HG02970 (cell line): ENCODE measurements around the gene CA14.
"Not testable (repeated sequence)": the region's sequence is repeated elsewhere in the genome, so short reads cannot be mapped to it uniquely, and the experiment has no call there.

ENCODE experiments used
- ATAC-seq: cut with Tn5 transposase; IDR thresholded peaks from one replicate; pipeline ENCODE4 v1.9.1; 2021; ENCODE audit warnings: mild to moderate bottlenecking, moderate library complexity, moderate number of reproducible peaks; ENCODE audit not compliant: unreplicated experiment, low FRiP score

The CA14 gene

DNA sequence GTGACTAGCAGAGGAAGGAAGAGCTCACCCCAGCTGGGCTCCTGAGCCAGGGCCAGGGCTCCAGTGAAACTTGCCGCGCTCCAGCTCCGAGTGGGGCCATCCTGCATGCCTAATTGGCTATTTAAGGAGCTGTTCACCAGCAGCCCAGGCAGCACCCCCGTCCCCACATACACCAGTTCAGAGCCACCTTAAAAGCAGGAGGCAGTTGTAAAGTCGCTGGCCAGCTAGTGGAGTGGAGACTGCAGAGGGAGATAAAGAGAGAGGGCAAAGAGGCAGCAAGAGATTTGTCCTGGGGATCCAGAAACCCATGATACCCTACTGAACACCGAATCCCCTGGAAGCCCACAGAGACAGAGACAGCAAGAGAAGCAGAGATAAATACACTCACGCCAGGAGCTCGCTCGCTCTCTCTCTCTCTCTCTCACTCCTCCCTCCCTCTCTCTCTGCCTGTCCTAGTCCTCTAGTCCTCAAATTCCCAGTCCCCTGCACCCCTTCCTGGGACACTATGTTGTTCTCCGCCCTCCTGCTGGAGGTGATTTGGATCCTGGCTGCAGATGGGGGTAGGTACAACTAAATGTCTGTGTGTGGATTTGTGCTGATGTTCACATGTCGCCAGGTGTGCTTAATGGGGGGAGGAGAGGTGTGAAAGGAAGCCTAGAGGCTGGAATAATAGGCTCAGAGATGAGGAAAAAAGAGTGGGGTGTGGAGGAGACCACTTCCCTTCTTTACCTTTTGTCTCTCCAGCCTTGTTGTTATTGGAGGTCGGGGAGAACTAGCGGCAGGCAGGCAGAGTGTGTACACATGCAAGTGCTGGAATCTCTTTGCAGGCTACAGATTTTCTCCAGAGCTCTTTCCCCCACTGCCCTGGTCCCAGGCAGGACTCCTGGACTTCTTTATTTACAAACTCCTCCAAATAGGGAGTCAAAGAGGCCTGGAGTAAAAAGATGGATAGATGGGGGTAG is at the start of gene CA14:
TSS of gene CA14 (plus strand) at position 151 of the 962 bp plus-strand sequence. CDS start at position 506, 355 bp downstream.
- ATAC-seq, result no peak

DNA sequence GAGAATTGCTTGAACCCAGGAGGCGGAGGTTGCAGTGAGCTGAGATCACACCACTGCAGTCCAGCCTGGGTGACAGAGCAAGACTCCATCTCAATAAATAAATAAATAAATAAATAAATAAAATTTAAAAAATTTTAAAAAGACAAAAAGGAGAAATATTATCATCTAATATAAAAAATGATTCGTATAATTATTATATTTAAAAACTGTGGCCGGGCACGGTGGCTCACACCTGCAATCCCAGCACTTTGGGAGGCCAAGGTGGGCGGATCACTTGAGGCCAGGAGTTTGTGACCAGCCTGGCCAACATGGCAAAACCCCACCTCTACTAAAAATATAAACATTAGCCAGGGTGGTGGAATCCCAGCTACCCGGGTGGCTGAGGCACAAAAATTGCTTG is 49.1 kb upstream of the CA14 start:
- not testable (repeated sequence) for ATAC-seq

DNA sequence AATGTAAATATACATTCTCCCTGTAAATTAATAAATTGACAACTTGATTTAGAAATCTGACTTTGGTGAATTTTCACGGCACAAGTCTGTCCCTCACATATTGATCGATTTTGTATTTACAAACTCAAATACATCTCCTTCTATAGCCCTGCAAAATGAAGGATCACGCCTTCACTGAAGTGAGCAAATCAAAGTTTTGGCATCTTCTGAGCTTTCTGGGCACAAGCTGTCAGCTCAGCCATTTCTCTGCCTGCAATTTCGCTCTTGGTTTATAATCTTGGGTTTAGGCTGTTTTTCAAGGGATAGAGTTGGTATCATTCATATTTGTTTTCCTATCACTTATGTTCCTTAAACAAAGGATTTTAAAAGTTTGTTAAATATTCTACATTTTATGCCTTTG is 47.5 kb upstream of the CA14 start:
- no peak for ATAC-seq

DNA sequence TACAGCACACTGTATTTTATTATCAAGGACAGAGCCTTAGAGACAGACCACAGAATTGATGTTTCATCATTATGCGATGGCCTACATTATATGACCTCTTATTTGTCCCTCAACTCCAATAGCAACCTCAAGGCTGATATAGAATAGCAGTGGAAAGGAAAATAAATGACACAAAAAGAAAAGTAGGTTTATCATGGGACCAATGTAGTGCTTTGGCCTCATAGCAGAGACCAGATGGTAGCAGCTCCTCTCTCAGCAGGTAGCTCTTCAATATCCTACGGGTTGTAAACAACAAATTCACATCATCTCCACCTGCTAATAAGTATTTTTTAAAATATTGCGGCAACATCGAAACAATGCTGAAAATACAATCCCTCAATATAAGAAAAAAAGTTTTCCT is 46.9 kb upstream of the CA14 start:
- ATAC-seq, result no peak

DNA sequence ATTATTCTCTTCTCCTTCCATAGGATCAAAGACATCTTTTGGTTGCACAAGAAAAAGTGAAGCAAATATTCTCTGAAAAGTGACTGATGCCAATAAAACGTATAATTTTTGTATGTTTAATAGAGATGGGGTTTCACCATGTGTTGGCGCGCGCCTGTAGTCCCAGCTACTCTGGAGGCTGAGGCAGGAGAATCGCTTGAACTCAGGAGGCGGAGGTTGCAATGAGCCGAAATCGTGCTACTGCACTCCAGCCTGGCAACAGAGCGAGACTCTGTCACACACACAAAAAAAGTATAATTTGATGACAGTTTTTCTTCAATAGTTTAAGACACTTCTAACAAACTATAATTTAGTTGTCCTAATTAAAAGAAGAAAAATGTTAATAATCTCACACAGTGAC is 45.5 kb upstream of the CA14 start:
- ATAC-seq, result no peak

DNA sequence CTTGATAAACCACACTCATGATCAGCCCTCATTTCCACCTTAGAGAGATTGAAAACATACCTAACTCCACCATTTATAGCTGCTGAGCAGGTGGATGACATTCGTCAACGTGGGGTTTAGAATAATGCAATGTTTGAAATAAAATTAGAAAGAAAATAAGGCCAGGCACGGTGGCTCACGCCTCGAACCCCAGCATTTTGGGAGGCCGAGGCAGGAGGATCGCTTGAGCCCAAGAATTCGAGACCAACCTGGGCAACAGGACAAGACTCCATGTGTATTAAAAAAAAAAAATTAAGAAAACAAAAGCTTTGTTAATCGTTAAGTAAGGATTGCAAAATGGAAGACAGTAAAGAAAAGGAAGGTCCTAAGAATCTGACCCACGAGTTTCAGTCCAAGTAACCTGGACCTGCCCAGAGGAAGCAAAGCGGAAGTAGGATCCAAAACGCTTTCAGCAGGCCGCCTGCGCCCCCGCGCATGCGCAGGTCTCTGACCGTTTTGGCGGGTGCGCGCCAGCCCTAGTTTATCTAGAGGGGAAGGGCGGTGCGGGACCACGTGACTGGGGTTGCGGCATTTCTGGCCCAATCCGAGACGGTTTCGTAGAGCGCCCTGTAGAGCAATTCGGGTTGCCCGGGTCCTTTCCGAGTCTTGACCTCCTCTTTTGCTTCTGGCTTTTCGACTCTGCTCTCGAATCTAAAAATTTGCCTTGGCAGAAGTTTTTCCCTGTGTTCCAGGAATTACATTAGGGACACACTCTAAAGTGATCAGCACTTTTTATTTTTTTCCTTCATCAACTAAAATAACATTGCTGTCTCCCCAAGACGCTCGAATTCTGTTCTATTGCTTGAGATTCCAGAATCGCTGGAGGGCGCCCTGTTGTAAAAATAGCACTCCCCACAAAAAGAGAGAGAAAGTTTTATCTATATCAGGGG is 44.1 kb upstream of the CA14 start:
- ATAC-seq, result peak; percentile 86

DNA sequence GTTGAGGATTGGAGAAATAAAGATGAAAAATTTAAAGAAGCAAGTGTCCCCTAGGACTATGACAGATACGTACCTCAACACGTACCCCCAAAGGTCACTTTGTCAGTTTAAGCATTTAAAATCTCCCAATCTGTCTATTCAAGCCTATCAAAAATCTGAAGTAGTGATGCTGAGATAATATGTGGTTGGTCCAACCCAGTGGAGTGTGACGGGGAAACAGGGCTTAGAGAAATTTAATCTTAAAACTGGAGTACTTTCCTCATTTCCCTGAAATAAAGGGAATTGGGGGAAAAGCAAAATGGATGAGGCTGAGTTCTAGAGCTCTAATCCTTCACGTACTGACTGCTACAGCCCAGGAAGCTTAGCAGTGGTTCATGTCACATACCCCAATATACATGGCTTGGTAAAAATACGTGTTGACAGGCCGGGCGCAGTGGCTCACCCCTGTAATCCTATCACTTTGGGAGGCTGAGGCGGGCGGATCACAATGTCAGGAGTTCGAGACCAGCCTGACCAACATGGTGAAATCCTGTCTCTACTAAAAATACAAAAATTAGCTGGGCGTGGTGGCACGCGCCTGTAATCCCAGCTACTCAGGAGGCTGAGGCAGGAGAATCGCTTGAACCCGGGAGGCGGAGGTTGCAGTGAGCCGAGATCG is 43.3 kb upstream of the CA14 start:
- not testable (repeated sequence) for ATAC-seq

DNA sequence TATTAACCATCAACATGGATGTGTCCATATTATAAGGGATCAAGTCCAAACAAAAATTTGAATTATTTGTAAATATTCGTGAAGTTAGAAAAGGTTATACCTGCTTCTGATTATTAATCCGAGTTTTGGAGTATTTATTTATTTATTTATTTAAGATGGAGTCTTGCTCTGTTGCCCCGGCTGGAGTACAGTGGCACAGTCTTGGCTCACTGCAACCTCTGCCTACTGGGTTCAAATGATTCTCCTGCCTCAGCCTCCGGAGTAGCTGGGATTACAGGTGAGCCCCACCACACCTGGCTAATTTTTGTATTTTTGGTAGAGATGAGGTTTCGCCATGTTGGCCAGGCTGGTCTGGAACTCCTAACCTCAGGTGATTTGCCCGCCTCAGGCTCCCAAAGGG is 41.7 kb upstream of the CA14 start:
- ATAC-seq, result not testable (repeated sequence)

DNA sequence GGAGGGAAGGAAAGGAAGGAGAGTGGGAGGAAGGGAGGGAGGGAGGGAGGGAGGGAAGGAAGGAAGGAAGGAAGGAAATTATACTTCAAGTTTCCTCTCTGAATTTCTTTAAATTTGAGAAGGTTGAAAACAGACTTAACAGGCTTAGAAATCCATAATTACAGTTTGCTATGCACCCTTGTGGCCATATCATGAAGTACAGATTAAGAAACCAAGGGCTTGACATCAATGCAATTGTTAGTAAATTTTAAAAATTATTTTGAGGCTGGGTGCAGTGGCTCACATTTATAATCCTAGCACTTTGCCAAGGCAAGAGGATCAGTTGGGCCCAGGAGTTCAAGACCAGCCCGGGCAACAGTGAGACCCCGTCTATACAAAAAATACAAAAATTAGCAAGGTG is 36.0 kb upstream of the CA14 start:
- no peak for ATAC-seq

DNA sequence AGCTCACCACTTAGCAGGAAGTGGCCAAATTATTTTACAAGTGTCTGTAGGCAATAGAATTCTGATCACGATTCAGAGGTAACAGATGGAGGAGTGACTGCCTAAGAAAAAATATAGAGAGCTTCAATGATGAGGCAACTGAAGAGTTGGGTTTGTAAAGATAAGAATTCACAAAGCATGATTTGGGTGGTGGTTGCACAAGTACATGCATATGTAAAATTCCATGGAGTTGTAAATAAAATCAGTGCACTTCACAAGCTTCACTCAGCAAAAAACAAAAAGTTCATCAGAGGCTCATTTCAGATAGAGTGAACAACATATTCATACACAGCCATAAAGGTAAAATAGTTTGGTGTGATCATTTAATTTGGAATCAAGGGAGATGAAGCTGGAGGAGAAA is 32.6 kb upstream of the CA14 start:
- no peak for ATAC-seq

DNA sequence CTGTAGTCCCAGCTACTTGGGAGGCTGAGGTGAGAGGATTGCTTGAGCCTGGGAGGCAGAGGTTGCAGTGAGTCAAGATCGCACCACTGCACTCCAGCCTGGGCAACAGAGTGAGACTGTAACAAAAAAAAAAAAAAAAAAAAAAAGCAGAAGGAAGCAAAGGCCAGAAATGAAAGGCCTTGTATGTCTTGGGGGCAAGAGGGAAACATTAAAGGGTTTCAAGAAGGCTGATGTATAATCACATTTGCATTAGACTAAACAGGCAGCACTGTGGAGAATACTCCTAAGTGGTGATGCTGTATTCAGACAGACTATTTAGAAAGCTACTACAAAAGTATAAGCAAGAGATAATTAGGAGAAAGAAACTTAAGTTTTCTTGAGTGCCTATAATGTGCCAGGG is 32.0 kb upstream of the CA14 start:
- ATAC-seq, result no peak

DNA sequence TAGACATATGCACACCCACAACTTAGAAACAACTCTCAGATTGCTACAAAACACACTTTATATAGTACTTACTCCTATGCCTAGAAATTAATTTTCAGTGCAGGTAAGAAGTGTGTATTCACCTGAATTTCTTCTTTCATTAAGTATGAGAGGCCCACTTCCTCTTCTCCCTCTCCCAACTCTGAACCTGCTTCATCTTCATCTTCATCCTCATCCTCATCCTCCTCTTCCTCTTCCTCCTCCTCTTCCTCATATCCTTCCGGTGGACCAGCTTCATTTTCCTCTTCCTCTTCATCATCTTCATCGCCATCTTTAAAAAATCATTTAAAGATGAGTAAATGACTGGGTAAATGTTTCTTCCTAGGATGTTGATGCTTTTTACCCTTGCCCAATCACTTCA is 31.1 kb upstream of the CA14 start:
- no peak for ATAC-seq

DNA sequence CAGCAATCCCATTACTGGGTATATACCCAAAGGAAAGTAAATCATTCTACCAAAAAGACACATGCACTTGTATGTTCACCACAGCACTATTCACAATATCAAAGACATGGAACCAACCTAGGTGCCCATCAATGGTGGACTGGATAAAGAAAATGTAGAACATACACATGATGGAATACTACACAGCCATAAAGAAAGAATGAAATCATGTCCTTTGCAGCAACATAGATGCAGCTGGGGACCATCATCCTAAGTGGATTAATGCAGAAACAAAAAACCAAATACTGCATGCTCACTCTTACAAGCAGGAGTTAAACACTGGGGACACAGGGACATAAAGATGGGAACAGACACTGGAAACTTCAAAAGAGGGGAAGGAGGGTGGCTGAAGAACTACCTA is 30.3 kb upstream of the CA14 start:
- ATAC-seq, result no peak

DNA sequence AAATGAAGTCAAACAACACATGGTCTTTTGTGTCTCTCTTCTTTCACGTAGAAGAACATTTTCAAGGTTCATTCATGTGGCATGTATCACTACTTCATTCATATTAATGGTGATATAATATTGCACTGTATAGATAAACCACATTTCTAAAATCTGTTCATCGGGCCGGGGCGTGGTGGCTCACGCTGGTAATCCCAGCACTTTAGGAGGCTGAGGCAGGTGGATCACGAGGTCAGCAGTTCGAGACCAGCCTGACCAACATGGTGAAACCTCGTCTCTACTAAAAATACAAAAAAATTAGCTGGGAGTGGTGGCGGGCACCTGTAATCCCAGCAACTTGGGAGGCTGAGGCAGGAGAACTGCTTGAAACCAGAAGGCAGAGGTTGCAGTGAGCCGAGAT is 29.3 kb upstream of the CA14 start:
- not testable (repeated sequence) for ATAC-seq

DNA sequence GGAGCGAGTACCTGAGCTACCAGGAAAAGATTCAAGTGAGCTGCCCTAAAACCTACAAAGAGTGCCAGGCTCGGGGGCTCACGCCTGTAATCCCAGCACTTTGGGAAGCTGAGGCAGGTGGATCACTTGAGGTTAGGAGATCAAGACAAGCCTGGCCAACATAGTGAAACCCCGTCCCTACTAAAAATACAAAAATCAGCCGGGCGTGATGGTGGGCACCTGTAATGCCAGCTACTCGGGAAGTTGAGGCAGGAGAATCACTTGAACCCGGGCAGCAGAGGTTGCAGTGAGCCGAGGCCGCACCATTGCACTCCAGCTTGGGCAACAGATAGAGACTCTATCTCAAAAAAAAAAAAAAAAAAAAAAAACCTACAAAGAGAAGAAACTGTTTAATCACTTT is 24.7 kb upstream of the CA14 start:
- not testable (repeated sequence) for ATAC-seq

DNA sequence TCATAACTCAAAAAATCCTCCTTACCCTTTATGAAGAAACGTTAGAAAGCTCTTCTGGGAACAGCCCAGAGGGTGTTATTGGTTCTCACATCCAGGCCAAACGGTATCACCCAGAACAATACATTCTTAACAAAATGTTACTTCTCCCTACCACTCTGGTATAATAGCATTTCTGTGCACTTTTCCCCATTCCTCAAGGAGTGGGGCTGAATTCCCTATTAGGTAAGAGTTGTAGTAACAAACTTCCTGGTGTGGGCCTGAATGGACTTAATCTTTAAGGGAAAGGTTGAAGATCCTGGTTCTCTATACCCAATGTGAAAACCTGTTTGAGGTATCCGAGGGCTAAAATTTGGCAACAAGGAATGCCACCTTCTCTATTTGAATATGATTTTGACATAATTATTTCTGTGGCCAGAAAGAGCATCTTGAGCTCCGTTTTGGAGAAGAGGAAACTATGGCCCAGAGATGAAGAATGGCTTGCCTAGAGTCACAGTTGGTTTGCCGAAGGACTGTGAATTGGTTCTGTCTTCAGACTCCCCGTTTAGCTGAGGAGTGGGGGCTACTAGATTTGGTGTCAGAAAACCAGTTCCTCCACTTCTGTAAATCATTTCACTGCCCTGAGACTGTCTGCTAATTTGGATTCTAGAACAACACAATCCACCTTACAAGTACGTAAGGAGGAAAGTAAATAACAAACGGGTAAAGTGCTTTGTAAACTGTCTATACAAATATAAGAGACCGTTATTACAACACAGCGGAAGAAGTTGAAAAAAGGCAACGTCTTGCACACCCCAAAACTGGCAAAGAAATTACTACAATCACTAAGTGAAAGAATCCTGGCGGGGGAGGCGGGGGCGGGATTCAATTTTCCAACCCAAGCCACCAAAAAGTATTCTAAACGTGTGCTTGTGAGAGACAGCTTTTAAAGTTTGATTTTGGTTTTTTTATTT is 23.9 kb upstream of the CA14 start:
- no peak for ATAC-seq

DNA sequence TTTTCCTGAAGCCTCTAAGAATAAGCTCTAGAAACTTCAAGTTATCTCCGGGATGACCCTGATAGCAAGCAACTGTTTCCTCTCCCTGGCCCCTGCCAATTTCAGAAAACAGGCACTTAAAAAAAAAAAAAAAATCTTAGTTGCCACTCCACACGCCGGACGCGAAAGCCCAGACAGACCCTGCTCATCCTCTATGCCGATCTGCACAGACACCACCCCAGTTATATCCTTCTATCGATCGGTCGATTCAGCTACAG is 23.3 kb upstream of the CA14 start:
- ATAC-seq, result no peak

DNA sequence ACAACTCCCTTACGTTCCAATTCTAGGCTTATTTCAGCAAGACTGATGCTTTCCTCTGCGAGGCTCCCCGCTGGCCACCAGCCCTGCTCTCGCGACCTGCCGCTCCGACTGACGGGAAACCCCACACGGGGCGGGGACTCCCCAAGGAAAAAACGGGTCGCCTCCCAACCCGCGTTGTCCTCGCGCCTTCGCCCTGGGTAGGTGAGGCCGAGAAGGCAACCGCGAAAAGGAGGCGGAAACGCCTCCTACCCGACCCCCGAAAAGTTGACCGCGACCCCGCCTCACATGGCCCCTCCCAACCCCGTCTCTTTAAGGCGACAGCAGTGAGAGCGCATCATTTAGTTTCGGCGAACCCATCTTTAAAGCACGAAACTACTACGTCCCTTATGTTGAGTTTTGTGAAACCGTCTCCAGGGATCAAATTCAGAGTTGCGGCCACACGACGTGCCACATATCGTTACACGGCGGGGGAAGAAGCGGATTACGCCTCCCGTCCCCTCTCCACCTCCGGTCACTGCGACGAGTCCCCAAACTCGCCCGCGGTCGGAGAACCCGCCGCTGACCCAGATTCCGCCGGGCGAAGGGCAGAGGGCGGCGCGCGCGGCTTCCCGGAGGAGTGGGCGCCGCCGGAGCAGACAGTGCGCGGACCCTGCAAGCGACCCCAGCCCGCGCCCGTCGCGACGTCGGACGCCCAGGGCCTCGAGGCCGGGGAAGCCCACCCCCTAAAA is 22.8 kb upstream of the CA14 start:
- ATAC-seq, result peak; percentile 52

DNA sequence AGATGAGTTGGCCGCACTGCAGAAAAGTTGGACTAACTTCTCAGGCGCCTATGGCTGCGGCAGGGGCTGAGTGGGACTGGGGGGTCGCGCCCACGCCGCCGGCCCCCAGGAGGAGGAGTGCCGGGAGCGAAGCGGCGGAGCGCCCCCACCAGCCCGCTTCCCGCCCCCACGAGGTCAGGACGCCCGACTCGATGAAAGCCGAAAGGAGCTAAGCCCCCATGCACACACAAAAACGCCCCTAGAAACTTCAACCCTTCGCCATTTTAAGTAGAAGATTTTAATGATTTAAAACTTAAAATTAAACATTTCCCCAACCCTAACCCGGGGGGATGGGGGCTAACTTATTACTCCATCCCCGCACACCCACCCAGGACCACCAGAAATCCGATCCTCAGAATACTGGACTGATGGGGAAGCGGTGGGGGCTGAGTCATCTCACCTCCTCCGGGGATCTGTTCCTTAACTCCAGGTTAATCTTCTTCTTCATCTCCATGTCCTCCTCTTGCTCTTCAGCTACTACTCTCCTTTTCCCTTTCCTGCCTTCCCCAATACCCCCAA is 22.2 kb upstream of the CA14 start:
- no peak for ATAC-seq
